ENCODE data around the gene BTG3. TPM values are rescaled to one million over a fixed set of nuclear protein-coding genes. Genes with fewer than 3 reads are reported as not detected.

Gene BTG3
- total and polyA plus RNA-seq, 2 donors (not counting 3 experiments of a cell fraction or from before 2014, with no cell fraction given), result 18.1 to 37.2 TPM

- no peak overlapping the region for H3K27ac ChIP-seq (ENCODE audit: insufficient read depth, low read depth, low read length)
- no peak overlapping the region for H3K9ac ChIP-seq (replicated peaks; ENCODE audit: extremely low read depth, insufficient read depth, low read length)
- TF ChIP-seq MAX (IDR thresholded peaks at IDR 0.05; ENCODE audit: insufficient read depth, insufficient read length) (no peak), POLR2AphosphoS5 (IDR thresholded peaks at IDR 0.05; ENCODE audit: insufficient read depth, low read depth, low read length) (no peak), FOS (IDR thresholded peaks at IDR 0.05; ENCODE audit: borderline replicate concordance, insufficient read depth, low read length) (no peak)
- H2AFZ ChIP-seq (ENCODE audit: low read depth, low read length), result no peak overlapping the region
- H4K20me1 ChIP-seq (replicated peaks; ENCODE audit: control insufficient read depth, extremely low read depth, insufficient read depth, low read length), result no peaks in the 10 kb centered on the region
- FAIRE-seq, result no peak
- no TSS peak for BruUV-seq (replicated peaks)
- CTCF ChIA-PET, result interaction anchor here (1.4 kb wide), 1 partner anchor 11 kb away, joined by 4 read pairs; no protein-coding TSS in a partner anchor
- no peaks in the 10 kb centered on the region for H3K9me1 ChIP-seq (replicated peaks; ENCODE audit: control insufficient read depth, extremely low read depth, insufficient read depth, low read length)
- no peak overlapping the region for H3K4me2 ChIP-seq (ENCODE audit: insufficient read depth, low read length)
- H3K27me3 ChIP-seq (ENCODE audit: control insufficient read depth in 2 of 2, insufficient read depth in 2 of 2, low read length in 2 of 2), result peaks cover 0 to 5% of the 10 kb centered on the region in 2 experiments
- intact Hi-C loops (cut with micrococcal nuclease) (no loop called here), dilution Hi-C loops (cut with MboI; ENCODE audit: extremely low pct_ligation_motif_present, low sequenced_read_pairs) (no loop called here)
- H3K36me3 ChIP-seq (ENCODE audit: control insufficient read depth in 2 of 2, extremely low read depth in 1 of 2, insufficient read depth in 2 of 2, low read length in 2 of 2), result no peaks in the 10 kb centered on the region
- H3K9me3 ChIP-seq (replicated peaks; ENCODE audit: control insufficient read depth, insufficient read depth, low read length), result no peaks in the 10 kb centered on the region
- no peak overlapping the region for H3K4me3 ChIP-seq (replicated peaks in 1 of 3; ENCODE audit: insufficient read depth in 1 of 3, low read depth in 1 of 3, low read length in 3 of 3)
- POLR2A ChIA-PET, result no interaction called here
- H3K4me1 ChIP-seq (ENCODE audit: control insufficient read depth, extremely low read depth, insufficient read depth, low read length), result no peaks in the 10 kb centered on the region
- no peaks in the 10 kb centered on the region for H3K79me2 ChIP-seq (ENCODE audit: control insufficient read depth, insufficient read depth, low read length)
- DNase-seq (ENCODE audit: low read depth, low spot score), result no peak
Observed at GRCh38 chr21:17575076-17575475, 37.6 kb downstream of the BTG3 start.

DNA sequence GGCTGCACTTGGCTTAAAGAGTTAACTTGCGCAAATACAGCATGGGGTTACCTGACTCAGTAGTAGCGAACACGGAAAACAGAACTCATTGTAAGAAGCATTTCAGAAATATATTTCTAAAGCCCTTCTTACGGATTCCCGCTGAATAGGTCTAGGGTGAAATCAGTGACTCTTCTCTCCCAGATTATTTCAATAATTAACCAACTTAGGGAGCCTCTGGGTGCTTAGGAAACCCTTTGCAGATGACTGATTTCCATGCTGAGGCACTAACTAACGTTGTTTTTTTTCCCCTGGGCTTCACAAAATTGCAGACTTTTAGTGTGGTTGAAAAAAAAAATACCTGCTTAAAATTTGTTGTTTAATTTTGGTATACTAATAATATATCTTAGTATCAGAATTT lies 40.3 kb downstream of the BTG3 start:
- POLR2A ChIA-PET, result no interaction called here
- FAIRE-seq (no peak), DNase-seq (ENCODE audit: low read depth, low spot score) (no peak)
- Histone ChIP-seq H3K4me1 (ENCODE audit: control insufficient read depth, extremely low read depth, insufficient read depth, low read length) (no peaks in the 10 kb centered on the region), H3K4me2 (ENCODE audit: insufficient read depth, low read length) (no peak overlapping the region), H4K20me1 (replicated peaks; ENCODE audit: control insufficient read depth, extremely low read depth, insufficient read depth, low read length) (no peaks in the 10 kb centered on the region), H3K27ac (ENCODE audit: insufficient read depth, low read depth, low read length) (no peak overlapping the region), H3K4me3 (replicated peaks in 1 of 3; ENCODE audit: insufficient read depth in 1 of 3, low read depth in 1 of 3, low read length in 3 of 3) (no peak overlapping the region), H3K9me3 (replicated peaks; ENCODE audit: control insufficient read depth, insufficient read depth, low read length) (no peaks in the 10 kb centered on the region), H3K9me1 (replicated peaks; ENCODE audit: control insufficient read depth, extremely low read depth, insufficient read depth, low read length) (no peaks in the 10 kb centered on the region), H2AFZ (ENCODE audit: low read depth, low read length) (no peak overlapping the region), H3K27me3 (ENCODE audit: control insufficient read depth in 2 of 2, insufficient read depth in 2 of 2, low read length in 2 of 2) (peaks cover 0 to 5% of the 10 kb centered on the region in 2 experiments), H3K9ac (replicated peaks; ENCODE audit: extremely low read depth, insufficient read depth, low read length) (no peak overlapping the region), H3K36me3 (ENCODE audit: control insufficient read depth in 2 of 2, extremely low read depth in 1 of 2, insufficient read depth in 2 of 2, low read length in 2 of 2) (no peaks in the 10 kb centered on the region), H3K79me2 (ENCODE audit: control insufficient read depth, insufficient read depth, low read length) (no peaks in the 10 kb centered on the region)
- TF ChIP-seq MYC (IDR thresholded peaks at IDR 0.05; ENCODE audit: low read depth, low read length), result no peak
- TF ChIP-seq CTCF (IDR thresholded peaks at IDR 0.05; ENCODE audit: extremely low read depth in 1 of 2, insufficient read depth in 1 of 2, low read depth in 1 of 2, low read length in 2 of 2), result no peak
- TF ChIP-seq JUN (IDR thresholded peaks at IDR 0.05; ENCODE audit: borderline replicate concordance, insufficient read depth, insufficient read length, low read depth), result no peak
- TF ChIP-seq POLR2A (IDR thresholded peaks at IDR 0.05; ENCODE audit: low read depth, low read length), result no peak
- no peak for TF ChIP-seq POLR2AphosphoS5 (IDR thresholded peaks at IDR 0.05; ENCODE audit: insufficient read depth, low read depth, low read length)
- no peak for TF ChIP-seq FOS (IDR thresholded peaks at IDR 0.05; ENCODE audit: borderline replicate concordance, insufficient read depth, low read length)
- no peak for TF ChIP-seq GATA2 (IDR thresholded peaks at IDR 0.05; ENCODE audit: insufficient read depth, insufficient read length, low read depth, low read length)
- TF ChIP-seq EZH2 (IDR thresholded peaks at IDR 0.05; ENCODE audit: borderline replicate concordance, low read depth, low read length, severe bottlenecking), result no peak
- no peak for TF ChIP-seq MAX (IDR thresholded peaks at IDR 0.05; ENCODE audit: insufficient read depth, insufficient read length)
- CTCF ChIA-PET, result no interaction called here
- intact Hi-C loops (cut with micrococcal nuclease) (no loop called here), dilution Hi-C loops (cut with MboI; ENCODE audit: extremely low pct_ligation_motif_present, low sequenced_read_pairs) (no loop called here)
- no TSS peak for BruUV-seq (replicated peaks)

All from endothelial cell of umbilical vein (primary cell).